ENCODE measurements around the gene SFXN1. TPM values are rescaled to one million over a fixed set of nuclear protein-coding genes. Genes with fewer than 3 reads are reported as not detected.

Gene SFXN1
- total and polyA plus RNA-seq, 2 donors from 2014 or later: 33.4 to 35.4 TPM

- H3K27ac ChIP-seq (ENCODE audit: low read depth in 2 of 2, low read length in 2 of 2): no peak overlapping the region
- no peaks in the 10 kb centered on the region for H3K27me3 ChIP-seq (ENCODE audit: control insufficient read depth, insufficient read depth, low read length)
- FAIRE-seq: no peak
- H3K4me3 ChIP-seq (ENCODE audit: low read length in 3 of 3): no peak overlapping the region
- peaks cover 6 to 52% (median 35%) of the 10 kb centered on the region in 3 donors for H3K36me3 ChIP-seq (ENCODE audit: control insufficient read depth in 2 of 3, insufficient read depth in 3 of 3, low read length in 3 of 3)
- no peaks in the 10 kb centered on the region for H3K9me3 ChIP-seq (ENCODE audit: control insufficient read depth in 2 of 3, insufficient read depth in 1 of 3, low read length in 3 of 3)
- no peak for DNase-seq
- no peak for TF ChIP-seq CTCF (IDR thresholded peaks at IDR 0.05; ENCODE audit: borderline replicate concordance, extremely low read depth, insufficient read depth)
- H3K4me1 ChIP-seq (ENCODE audit: control insufficient read depth in 2 of 3, insufficient read depth in 2 of 3, low read depth in 1 of 3, low read length in 3 of 3): no peaks in the 10 kb centered on the region
- H3K9ac ChIP-seq (ENCODE audit: low read length in 3 of 3): no peak overlapping the region
- intact Hi-C loops (cut with DNase I): no loop called here
These were observed 42.0 kb downstream of the SFXN1 start for GRCh38 chr5:175520321-175520720.

GRCh38 chr5:175520873-175521272, 42.5 kb downstream of the SFXN1 start:
- Histone ChIP-seq H3K4me3 (ENCODE audit: low read length in 3 of 3) (no peak overlapping the region), H3K9me3 (ENCODE audit: control insufficient read depth in 2 of 3, insufficient read depth in 1 of 3, low read length in 3 of 3) (no peaks in the 10 kb centered on the region), H3K9ac (ENCODE audit: low read length in 3 of 3) (no peak overlapping the region), H3K4me1 (ENCODE audit: control insufficient read depth in 2 of 3, insufficient read depth in 2 of 3, low read depth in 1 of 3, low read length in 3 of 3) (no peaks in the 10 kb centered on the region), H3K27ac (ENCODE audit: low read depth in 2 of 2, low read length in 2 of 2) (no peak overlapping the region), H3K36me3 (ENCODE audit: control insufficient read depth in 2 of 3, insufficient read depth in 3 of 3, low read length in 3 of 3) (peaks cover 6 to 46% (median 33%) of the 10 kb centered on the region in 3 donors), H3K27me3 (ENCODE audit: control insufficient read depth, insufficient read depth, low read length) (no peaks in the 10 kb centered on the region)
- FAIRE-seq: no peak
- intact Hi-C loops (cut with DNase I): no loop called here
- DNase-seq: no peak
- TF ChIP-seq CTCF (IDR thresholded peaks at IDR 0.05; ENCODE audit: borderline replicate concordance, extremely low read depth, insufficient read depth): no peak

- H3K4me3 ChIP-seq (ENCODE audit: low read length in 3 of 3): no peak overlapping the region
- H3K4me1 ChIP-seq (ENCODE audit: control insufficient read depth in 2 of 3, insufficient read depth in 2 of 3, low read depth in 1 of 3, low read length in 3 of 3): no peaks in the 10 kb centered on the region
- H3K36me3 ChIP-seq (ENCODE audit: control insufficient read depth in 2 of 3, insufficient read depth in 3 of 3, low read length in 3 of 3): peaks cover 6 to 48% (median 34%) of the 10 kb centered on the region in 3 donors
- DNase-seq (no peak), FAIRE-seq (no peak)
- intact Hi-C loops (cut with DNase I): no loop called here
- no peak for TF ChIP-seq CTCF (IDR thresholded peaks at IDR 0.05; ENCODE audit: borderline replicate concordance, extremely low read depth, insufficient read depth)
- no peak overlapping the region for H3K27ac ChIP-seq (ENCODE audit: low read depth in 2 of 2, low read length in 2 of 2)
- no peak overlapping the region for H3K9ac ChIP-seq (ENCODE audit: low read length in 3 of 3)
- H3K27me3 ChIP-seq (ENCODE audit: control insufficient read depth, insufficient read depth, low read length): no peaks in the 10 kb centered on the region
- no peaks in the 10 kb centered on the region for H3K9me3 ChIP-seq (ENCODE audit: control insufficient read depth in 2 of 3, insufficient read depth in 1 of 3, low read length in 3 of 3)
These were observed 43.0 kb downstream of the SFXN1 start for GRCh38 chr5:175521313-175521833.

GRCh38 chr5:175523292-175523691, 44.9 kb downstream of the SFXN1 start:
- FAIRE-seq: no peak

More at GRCh38 chr5:175523292-175523691, 44.9 kb downstream of the SFXN1 start:
- Histone ChIP-seq H3K27me3 (ENCODE audit: control insufficient read depth, insufficient read depth, low read length) (no peaks in the 10 kb centered on the region), H3K4me1 (ENCODE audit: control insufficient read depth in 2 of 3, insufficient read depth in 2 of 3, low read depth in 1 of 3, low read length in 3 of 3) (no peaks in the 10 kb centered on the region), H3K9me3 (ENCODE audit: control insufficient read depth in 2 of 3, insufficient read depth in 1 of 3, low read length in 3 of 3) (no peaks in the 10 kb centered on the region), H3K27ac (ENCODE audit: low read depth in 2 of 2, low read length in 2 of 2) (no peak overlapping the region), H3K9ac (ENCODE audit: low read length in 3 of 3) (no peak overlapping the region), H3K4me3 (ENCODE audit: low read length in 3 of 3) (no peak overlapping the region), H3K36me3 (ENCODE audit: control insufficient read depth in 2 of 3, insufficient read depth in 3 of 3, low read length in 3 of 3) (peaks cover 0 to 41% (median 31%) of the 10 kb centered on the region in 3 donors)
- no peak for TF ChIP-seq CTCF (IDR thresholded peaks at IDR 0.05; ENCODE audit: borderline replicate concordance, extremely low read depth, insufficient read depth)
- DNase-seq: no peak
- intact Hi-C loops (cut with DNase I): no loop called here
